T1000 (cell line): ENCODE data around the gene SMPD4.
"Not testable (repeated sequence)": the region's sequence is repeated elsewhere in the genome, so short reads cannot be mapped to it uniquely, and the experiment has no call there.

Experiments used
- DNase-seq: peaks from one replicate; lab custom pipeline; 2025; ENCODE audit warnings: mixed read lengths; lab: John Stamatoyannopoulos, UW

Gene SMPD4

DNA sequence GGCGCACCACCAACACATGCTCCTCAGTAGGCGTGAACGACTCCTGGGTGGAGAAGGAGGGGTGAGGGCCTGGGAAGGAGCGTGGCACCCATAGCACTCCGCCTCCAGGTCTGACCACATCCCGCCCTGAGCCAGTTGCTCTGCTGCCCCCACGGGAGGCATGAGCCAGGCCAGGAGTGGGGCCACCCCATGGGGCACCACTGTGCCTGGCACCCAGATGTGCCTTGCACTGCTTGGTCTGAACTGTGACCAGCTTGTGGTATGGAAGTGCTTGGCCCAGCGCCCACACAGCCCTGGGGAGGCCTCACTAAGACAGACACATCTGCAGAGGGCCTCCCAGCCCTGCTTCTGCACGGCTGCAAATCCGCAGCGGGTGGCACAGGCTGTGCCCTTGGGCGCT lies 24.0 kb downstream of the SMPD4 start:
- DNase-seq, result not testable (repeated sequence)

DNA sequence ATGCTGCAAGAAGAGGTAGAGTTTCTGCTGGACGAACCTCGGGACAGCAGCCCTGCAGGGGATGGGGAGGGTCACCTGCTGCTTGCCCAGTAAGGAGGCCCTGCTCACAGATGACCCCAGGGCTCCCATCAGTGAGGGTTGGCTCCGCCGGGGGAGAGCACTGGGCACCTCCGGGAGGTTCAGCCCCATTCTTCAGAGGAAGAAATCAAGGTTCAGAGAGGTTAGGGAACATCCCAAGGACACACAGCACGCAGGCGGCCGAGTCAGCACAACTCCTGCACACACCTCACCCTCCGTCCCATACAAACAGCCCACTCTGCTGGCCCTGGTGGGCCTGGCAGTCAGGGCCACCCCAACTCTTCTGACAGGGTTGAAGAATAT lies 24.8 kb downstream of the SMPD4 start:
- no peak for DNase-seq

DNA sequence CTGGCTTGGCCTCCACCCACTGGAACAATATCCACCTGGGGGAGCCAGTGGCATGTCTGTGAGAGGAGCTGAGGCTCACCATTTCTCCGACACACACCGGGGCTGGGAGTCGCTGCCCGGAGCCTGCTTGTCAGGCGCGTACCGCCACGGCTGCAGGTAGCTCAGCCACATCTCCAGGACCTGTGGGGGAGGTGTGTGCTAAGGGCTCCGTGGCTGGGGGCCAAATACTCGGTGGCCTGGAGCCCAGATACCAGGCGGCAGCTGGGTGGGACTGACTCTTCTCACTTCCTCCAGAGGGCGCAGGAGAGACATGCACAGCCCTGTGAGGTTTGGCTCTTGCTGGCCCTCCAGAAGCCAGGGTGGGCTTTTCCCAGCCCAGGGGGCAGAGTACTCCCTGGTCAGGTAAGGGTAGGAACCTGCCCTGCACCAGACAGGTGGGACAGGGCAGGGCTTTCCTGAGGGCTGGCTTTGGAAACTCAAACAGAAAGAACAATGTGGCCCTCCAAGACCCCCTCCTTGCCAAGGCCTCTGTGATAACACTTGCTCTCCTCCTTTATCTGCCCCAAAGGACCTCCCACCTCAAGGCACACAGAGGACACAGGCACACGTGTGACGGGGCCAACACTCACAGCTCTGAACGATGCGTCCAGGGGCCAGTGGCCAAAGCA lies 25.3 kb downstream of the SMPD4 start:
- not testable (repeated sequence) for DNase-seq

DNA sequence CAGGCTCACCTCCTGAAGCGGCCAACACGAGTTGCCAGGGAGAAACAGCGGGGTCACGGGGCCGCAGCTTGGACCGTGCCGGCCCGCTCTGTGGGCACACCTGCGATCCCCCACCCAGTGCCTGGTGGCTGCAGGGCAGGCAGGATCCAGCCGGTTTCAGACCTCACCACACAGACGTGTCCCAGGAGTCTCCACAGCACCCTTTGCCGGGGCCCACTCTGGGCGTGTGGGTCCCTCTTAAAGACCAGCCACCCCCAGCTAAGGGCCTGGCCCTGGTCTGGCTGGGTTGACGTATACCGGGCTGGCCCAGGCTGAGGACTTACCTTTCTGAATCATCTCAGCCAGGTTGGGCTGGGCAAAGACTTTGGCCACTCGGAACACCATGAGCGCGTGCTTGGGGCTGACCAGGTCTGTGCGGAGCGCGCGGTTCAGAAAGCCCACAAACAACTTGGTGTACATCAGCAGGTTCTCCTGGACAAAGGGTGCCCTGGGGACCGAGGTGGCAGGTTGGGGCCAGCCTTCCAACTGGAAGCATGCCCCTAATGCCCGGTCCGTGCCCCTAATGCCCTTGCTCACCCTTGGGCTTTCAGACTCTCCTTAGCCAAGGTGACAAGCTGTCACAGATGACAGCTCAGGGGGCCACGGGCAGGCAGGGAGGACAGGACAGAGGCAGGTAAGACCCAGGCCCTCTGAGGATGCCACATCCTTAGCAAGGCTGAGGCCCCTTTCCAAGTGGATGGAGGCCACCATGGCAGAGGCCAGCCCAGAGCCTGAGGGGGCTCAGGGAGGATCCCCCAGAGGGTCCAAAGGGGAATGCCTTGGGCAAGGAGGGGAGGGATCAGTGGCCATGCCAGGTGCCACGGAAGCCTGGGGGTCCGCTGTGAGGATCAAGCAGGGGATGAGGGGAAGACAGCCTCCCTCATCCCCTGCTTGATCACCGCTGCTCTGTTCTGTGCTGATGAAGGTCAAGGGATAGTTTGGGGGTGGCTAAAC lies 26.3 kb downstream of the SMPD4 start:
- DNase-seq, result no peak

DNA sequence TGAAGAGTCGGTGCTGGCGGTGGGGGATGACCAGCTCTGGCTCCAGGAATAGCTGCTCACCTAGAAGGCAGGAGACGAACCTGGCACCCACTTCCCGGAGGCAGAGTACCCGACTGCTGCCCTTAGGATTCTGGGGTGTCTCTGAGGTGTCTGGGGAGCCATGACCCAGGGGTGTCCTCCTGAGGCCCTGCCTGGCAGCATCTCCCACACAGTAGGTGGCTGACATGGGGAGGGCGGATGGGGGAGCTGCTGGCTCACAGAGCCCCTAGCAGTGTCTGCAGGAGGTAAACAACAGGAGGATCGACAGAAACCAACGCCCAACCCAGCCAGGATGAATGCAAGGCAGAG lies 27.0 kb downstream of the SMPD4 start:
- not testable (repeated sequence) for DNase-seq

DNA sequence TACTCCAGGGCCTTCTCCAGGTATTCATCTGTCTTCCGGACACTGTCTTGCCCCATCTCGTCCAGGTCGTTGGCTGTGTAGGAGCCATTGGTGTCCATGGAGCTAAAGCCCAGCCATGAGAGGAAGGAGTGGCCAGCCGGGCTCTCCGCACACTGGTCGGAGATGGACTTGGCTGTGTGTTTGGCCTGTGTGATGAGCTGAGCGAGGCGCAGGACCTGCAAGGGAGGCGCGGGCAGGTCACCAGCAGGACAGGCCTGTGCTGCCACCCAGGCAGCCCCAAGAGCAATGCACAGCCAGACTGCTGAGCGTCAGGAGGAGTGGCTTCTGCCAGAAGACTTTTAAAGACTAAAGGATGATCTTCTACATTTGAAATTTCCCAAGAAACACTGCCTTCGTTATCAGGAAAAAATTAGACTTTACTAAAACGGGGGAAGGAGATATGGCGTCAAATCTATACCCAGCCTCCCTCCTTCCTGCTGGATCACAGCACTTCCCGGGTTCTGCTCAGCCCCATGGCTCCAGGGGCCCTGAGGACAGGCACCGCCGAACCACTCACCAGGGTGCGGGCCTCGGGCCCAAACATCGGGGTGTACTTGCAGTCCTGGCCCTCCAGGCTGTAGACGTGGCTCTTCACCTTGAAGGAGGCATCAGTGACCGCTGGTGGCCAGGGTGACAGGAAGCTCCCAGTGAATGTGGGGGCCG lies 27.5 kb downstream of the SMPD4 start:
- DNase-seq, result not testable (repeated sequence)

DNA sequence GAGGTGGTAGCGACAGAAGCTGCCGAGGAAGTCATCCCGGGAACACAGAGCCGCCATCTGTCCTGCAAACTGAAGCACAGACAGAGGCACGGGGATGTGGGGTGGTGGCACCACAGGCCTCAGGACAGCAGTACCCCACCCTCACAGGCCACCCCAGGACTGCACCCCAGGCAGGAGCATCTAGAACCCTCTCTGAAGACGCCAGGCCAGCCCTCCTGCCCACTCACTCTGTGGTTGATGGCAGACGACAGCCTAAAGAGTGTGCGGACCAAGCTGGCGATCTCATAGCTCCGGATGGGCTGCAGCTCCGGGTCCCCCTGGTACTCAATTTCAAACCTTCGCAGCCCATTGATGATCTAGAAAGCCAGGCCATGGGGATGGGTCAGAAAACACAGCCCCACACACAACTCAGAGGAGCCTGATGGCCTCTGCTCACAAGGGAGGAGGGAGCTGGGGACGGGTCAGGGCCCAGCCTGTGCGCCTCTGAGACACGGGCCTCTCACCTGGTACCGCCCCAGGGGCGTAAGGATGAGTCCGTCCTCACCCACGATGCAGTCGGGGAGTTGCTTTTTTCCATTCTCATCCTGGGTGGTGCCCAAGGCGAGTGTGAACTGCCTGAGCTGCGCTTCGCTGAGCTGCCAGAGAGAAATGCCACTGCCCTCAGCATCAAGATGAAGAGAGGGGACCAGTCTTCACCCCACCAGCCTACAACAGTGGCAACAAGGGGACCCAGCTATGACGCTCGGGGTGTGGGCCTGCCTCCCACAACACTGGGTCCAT lies 28.4 kb downstream of the SMPD4 start:
- no peak for DNase-seq

DNA sequence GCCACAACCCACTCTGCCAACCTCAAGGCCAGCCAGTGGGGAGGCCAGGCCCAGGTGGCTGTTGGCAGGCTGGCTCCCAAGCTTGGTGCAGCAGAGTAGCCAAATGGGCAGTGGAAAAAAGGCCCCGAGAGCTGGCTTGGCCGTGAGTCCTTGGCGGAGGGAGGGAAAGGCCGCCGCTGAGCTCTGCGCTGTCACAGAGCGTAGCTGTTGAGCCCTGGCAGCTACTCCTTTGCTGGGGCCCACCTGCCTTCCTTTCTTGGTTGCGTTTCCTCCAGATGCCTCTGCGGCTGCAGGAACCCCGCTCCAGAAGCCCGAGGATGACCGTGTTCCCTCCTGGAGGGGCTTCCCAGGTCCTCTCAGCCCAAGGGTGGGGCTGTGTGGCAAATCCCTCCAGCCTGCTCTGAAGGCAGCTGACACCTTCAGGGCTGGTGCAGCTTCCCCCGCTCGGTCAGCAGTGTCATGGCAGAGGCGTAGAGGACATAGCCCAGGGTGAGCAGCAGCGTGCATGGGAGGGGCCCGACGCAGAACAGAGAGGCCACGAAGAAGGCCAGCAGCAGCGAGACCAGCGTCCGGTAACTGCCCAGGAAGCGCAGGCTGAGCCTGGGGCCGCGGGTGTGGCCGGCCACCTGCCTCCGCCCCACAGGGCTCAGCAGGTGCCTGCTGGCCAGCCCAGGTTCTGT lies 29.1 kb downstream of the SMPD4 start:
- not testable (repeated sequence) for DNase-seq

DNA sequence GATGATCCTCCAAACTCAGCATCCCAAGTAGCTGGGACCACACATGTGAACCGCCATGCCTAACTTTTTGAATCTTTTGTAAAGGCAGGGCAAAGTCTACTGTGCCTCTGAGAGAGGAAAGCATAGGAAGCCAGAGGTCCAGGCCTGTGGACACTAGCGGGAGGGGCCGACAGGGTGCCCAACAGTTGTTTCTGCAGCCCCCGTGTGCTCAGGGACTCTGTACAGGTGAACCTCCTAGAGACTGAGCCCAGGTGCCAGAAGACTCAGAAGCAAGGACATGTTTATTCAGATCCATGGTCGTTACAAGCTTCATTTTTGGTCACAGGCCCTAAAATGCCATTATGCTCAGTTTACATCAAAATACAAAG lies 30.3 kb downstream of the SMPD4 start:
- not testable (repeated sequence) for DNase-seq

DNA sequence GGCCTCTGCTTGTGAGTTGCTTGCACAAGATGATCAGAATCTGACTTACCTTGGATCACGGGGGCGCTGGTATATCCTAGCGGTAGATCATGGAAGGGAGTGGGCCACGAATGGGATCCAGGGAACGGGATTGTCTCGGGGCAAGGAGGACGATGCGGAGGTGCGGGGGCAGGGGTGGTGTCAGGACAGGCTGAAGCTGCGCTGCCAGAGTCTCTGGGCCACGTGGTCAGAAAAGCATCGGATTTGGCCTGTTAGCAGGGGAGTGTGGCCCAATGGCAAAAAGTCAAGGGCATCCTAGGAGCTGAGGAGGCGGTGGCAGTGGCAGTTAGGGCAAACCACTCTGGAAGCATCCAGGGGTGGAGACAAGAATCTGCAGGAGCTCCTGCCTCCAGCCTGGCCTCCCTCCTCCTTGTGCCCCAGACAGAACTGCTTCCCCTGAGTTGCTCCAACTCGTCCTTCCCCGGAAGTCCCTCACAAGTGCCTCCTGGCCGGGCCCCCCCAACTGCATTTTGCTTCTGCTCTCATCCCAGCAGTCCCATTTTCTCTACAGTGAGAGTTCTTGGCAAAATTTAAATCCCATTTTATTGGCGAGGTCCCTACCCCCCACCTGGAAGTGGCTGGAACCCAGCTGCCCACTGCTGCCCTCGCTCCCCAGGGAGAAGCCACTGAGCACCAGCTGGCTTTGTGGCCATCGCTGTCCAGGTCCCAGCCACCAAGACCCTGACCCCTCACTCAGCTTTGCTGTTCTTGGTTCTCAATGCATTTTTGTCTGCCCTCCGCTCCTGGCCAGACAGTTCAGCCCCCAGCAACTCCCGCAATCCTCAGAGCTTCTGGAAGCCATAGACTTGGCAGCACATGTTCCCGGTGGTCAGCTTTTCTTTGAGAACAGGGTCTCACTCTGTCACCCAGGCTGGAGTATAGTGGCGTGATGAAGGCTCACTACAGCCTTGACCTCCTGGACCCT lies 30.9 kb downstream of the SMPD4 start:
- DNase-seq, result no peak

DNA sequence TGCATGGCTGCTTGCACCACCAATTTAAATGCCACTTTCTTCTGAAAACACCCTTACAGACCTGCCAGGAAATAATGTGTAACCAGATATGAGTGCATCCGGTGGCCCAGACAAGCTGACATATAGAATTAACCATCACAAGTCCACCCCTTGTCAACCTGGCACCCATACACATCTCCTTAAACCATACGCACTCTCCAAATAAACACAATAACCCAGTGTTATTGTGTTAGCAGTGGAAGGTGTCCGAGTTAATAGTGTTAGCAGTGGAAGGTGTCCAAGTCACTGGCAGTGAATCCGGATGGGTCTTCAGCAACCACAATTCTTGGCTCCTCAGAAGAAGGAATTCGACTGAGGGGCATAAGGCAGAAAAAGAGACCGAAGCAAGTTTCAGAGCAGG lies 32.9 kb downstream of the SMPD4 start:
- DNase-seq, result not testable (repeated sequence)

DNA sequence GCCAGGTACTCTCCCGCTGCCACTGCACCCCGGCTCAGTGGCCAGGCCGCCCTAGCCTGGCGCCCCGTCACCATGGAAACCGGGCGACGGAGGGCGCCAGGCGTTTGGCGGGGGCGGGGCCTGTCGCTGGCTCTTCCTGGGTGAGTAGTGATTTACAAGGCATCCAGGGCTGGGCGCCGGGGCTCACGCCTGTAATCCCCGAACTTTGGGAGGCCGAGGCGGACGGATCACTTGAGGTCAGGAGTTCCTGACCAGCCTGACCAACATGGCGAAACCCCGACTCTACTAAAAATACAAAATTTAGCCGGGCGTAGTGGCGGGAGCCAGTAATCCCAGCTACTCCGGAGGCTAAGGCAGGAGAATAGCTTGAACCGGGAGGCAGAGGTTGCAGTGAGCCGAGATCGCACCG lies 36.4 kb downstream of the SMPD4 start, which contains the start of gene CCDC74B:
TSS of gene CCDC74B (minus strand) at position 107 of the 409 bp plus-strand sequence. CDS start 116 bp downstream, outside the sequence.
- DNase-seq, result peak; percentile 47

DNA sequence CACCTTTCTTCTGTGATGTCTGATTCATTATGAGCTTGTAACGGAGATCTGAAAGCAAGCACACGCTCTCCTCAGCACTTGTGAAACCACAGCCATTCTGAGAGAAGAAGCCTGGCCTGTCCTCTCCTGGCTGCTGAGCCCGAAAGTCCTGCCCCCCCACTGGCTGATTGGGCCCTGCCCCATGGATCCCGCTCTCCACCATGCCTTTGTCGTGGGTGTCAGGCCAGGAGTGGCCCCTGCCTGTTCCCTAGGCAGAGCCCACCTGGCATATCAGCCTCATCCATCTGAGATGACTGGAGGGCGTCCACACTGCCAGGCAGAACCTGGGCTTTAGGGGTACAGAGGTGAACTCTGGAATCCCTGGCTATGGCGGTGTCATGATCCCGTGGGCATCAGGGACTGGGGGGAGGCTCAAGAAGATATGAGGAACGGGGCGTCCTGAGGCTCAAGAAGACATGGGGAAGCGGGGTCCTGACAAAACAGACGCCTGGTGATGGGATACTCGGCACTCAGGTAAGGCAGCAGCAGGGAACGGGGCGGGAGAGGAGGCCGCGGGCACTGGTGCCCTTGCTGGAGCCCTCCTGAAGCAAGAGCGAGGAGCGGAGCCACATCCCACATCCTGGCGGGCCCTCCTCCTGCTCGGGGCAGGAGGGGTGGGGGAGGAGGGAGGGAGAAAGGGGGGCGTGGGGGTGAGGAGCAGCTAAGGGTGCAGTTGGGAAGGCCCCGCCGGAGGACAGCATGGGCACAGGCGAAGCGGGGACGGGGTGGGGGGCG lies 37.9 kb downstream of the SMPD4 start:
- DNase-seq, result not testable (repeated sequence)

DNA sequence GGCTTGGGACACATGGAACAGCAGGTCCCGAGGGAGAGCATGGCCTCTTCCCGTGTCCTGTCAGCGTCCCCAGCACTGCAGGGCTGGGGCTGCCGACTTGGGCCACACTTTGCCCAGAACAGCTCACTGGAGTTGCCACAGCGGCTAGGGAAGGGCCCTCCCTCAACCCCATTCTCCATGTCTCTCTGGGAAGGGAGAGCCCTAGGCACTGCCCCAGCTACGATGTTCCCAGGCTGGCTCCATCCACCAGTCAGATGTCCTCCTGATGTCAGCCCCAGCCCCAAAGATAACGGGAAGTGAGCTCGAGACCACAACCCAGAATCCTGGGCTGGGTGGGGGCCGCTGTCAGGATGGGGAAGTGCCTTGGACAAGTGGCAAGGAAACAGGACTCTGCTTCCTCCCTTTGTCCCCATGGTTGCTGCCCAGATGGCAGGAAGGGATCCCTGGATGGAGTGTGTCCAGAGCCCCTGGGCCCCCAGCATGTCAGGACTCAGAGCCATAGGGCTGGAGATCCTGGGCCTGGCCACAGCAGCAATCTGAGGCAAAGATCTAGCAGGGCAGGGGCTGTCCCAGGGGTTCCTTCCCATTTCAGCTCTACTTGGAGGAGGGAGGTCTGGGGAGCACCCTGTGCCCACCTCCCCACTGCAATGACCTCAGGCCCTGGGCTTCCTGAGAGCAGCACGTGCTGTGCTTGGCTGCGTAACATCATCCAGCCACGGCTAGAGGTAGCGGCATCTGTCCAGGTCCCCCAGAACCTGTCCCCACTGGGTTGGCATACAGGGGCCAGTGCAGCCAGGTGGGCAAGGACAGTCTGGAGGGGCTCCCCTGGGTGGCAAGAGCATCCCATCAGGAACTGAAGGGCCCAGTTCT lies 38.8 kb downstream of the SMPD4 start:
- DNase-seq, result not testable (repeated sequence)

DNA sequence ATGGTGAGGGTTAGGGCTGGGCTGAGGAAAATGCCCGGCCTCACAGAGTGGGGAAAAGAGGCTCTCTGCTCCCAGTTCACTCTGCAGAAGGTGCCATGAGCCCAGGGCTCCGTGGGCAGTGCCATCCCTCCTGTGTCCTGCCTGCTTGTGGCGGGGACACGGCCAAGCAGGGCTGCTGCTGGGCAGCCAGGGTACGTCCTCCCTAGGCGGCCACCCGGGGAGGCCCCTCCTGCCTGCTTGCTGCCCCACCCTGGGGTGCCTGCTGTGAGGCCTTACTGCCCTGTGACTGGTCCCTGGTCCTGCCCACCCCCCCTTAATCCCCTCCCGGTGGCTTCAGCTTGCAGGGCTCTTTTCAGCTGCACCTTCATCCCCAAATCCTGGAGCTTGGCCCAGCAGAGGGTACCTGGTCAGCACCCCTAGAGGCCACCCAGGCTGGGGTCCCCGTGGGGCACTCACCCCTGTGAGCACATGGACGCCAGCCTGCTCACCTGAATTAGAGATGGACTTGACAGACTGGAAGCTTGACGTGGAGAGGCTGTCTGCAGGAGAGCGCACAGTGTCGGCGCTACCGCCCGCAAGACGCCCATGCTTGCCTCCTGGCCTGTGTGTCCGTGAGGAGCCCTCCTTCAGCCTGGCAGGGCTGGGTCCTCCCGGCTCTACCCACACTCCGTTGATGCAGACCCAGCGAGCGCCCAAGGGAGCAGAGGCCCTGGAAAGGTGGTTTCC lies 39.6 kb downstream of the SMPD4 start:
- not testable (repeated sequence) for DNase-seq

DNA sequence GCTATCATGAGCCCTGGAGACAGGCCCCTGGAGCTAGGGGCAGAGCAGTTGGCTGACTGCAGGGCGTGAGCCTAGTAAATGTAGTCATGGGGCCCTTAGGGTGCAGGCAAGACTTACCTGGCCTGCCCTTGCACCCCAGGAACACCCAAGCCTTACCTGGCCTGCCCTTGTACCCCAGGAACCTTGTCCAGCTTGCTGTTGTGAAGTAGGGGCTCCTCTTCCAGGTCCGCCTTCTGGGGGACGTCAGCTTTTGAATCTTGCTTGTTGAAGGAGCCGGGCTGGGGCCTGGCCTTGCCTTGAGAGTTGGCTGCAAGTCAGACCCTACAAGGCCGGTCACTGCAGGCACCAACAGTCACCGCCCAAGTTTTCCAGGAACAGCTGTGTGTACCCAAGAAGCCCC lies 40.4 kb downstream of the SMPD4 start:
- DNase-seq, result not testable (repeated sequence)

DNA sequence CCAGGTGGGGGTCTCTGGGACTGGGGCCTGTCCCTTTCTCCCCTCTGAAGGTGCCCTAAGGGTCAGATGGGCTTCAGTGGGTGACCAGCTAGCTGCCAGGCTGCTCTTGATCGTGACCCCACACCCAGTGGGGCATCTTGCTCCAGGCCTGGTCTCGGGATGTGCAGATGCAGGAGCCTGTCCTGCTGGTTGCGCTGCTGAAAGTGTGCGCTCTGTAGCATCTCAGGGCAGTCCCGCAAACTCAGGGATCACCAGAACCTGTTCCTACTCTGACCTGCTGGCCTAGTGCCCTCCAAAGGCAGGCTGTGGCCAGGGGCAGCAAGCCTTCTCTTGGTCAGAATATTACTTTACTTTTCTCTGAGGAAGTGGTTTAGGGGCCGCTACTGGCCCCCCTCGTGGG lies 40.9 kb downstream of the SMPD4 start:
- not testable (repeated sequence) for DNase-seq
